Measurements from ENCODE around the gene HCFC1R1. TPM values are rescaled to one million over a fixed set of nuclear protein-coding genes. Genes with fewer than 3 reads are reported as not detected.

HCFC1R1 gene
- total RNA-seq, 2 donors from 2014 or later, result 10.6 to 14.4 TPM

- peaks cover 6% of the 10 kb centered on the region for H3K27me3 Mint-ChIP-seq
Measured at GRCh38 chr16:3014971-3015370, 8.8 kb downstream of the HCFC1R1 start.

GRCh38 chr16:3013998-3014690, 9.6 kb downstream of the HCFC1R1 start:
- Mint-ChIP-seq H3K4me3 (no peak overlapping the region), H3K36me3 (ENCODE audit: low read depth) (no peaks in the 10 kb centered on the region), H3K4me1 (peaks cover 4% of the 10 kb centered on the region), H3K27me3 (peaks cover 6% of the 10 kb centered on the region), H3K27ac (no peak overlapping the region)
- ATAC-seq (no peak), DNase-seq (no peak)
- H3K9me3 ChIP-seq (ENCODE audit: control insufficient read depth, low read length, poor library complexity, severe bottlenecking), result no peaks in the 10 kb centered on the region

More at GRCh38 chr16:3014971-3015370, 8.8 kb downstream of the HCFC1R1 start:
- ATAC-seq, result no peak
- no peaks in the 10 kb centered on the region for H3K36me3 Mint-ChIP-seq (ENCODE audit: low read depth)
- H3K4me3 Mint-ChIP-seq, result no peak overlapping the region
- no peak for DNase-seq
- no peaks in the 10 kb centered on the region for H3K9me3 ChIP-seq (ENCODE audit: control insufficient read depth, low read length, poor library complexity, severe bottlenecking)
- no peak overlapping the region for H3K27ac Mint-ChIP-seq
- H3K4me1 Mint-ChIP-seq, result peaks cover 8% of the 10 kb centered on the region

- no peak for ATAC-seq
- Mint-ChIP-seq H3K4me3 (peak overlapping the region; percentile 7), H3K36me3 (ENCODE audit: low read depth) (no peaks in the 10 kb centered on the region), H3K4me1 (peaks cover 7% of the 10 kb centered on the region), H3K27ac (no peak overlapping the region), H3K27me3 (peaks cover 6% of the 10 kb centered on the region)
- H3K9me3 ChIP-seq (ENCODE audit: control insufficient read depth, low read length, poor library complexity, severe bottlenecking), result no peaks in the 10 kb centered on the region
- no peak for DNase-seq
Measured at GRCh38 chr16:3013491-3013951, 10.2 kb downstream of the HCFC1R1 start.

- Mint-ChIP-seq H3K4me3 (peak within 1 kb of the TSS; percentile 7), H3K27me3 (peaks cover 6% of the 10 kb centered on the region), H3K36me3 (ENCODE audit: low read depth) (no peaks in the 10 kb centered on the region), H3K27ac (no peak within 1 kb of the TSS), H3K4me1 (peaks cover 10% of the 10 kb centered on the region)
- H3K9me3 ChIP-seq (ENCODE audit: control insufficient read depth, low read length, poor library complexity, severe bottlenecking), result no peaks in the 10 kb centered on the region
- DNase-seq (no peak), ATAC-seq (peak; percentile 58)
Measured at GRCh38 chr16:3012828-3013420, 10.8 kb downstream of the HCFC1R1 start, which contains the start of gene CLDN9. CLDN9 (plus strand) TSS chr16:3012923; CDS start chr16:3013363, 440 bp downstream.

- peaks cover 6% of the 10 kb centered on the region for H3K27me3 Mint-ChIP-seq
- DNase-seq (no peak), ATAC-seq (peak; percentile 23)
- H3K27ac Mint-ChIP-seq, result no peak overlapping the region
- H3K36me3 Mint-ChIP-seq (ENCODE audit: low read depth), result no peaks in the 10 kb centered on the region
- H3K9me3 ChIP-seq (ENCODE audit: control insufficient read depth, low read length, poor library complexity, severe bottlenecking), result no peaks in the 10 kb centered on the region
- H3K4me1 Mint-ChIP-seq, result peaks cover 16% of the 10 kb centered on the region
- no peak overlapping the region for H3K4me3 Mint-ChIP-seq
Measured at GRCh38 chr16:3012246-3012645, 11.5 kb downstream of the HCFC1R1 start.

GRCh38 chr16:3010510-3010909, 13.2 kb downstream of the HCFC1R1 start:
- no peaks in the 10 kb centered on the region for H3K9me3 ChIP-seq (ENCODE audit: control insufficient read depth, low read length, poor library complexity, severe bottlenecking)
- Mint-ChIP-seq H3K4me3 (no peak overlapping the region), H3K4me1 (peaks cover 20% of the 10 kb centered on the region), H3K27ac (no peak overlapping the region), H3K36me3 (ENCODE audit: low read depth) (no peaks in the 10 kb centered on the region), H3K27me3 (peaks cover 6% of the 10 kb centered on the region)
- no peak for ATAC-seq
- no peak for DNase-seq

GRCh38 chr16:3009568-3010390, 14.0 kb downstream of the HCFC1R1 start:
- H3K9me3 ChIP-seq (ENCODE audit: control insufficient read depth, low read length, poor library complexity, severe bottlenecking), result no peaks in the 10 kb centered on the region
- Mint-ChIP-seq H3K36me3 (ENCODE audit: low read depth) (no peaks in the 10 kb centered on the region), H3K4me1 (peaks cover 20% of the 10 kb centered on the region), H3K27me3 (peaks cover 6% of the 10 kb centered on the region), H3K4me3 (no peak overlapping the region), H3K27ac (no peak overlapping the region)
- ATAC-seq (no peak), DNase-seq (no peak)

GRCh38 chr16:3008690-3009037, 15.1 kb downstream of the HCFC1R1 start:
- Mint-ChIP-seq H3K4me3 (peak overlapping the region; percentile 84), H3K4me1 (peaks cover 18% of the 10 kb centered on the region), H3K27ac (no peak overlapping the region), H3K27me3 (no peaks in the 10 kb centered on the region), H3K36me3 (ENCODE audit: low read depth) (no peaks in the 10 kb centered on the region)
- H3K9me3 ChIP-seq (ENCODE audit: control insufficient read depth, low read length, poor library complexity, severe bottlenecking), result no peaks in the 10 kb centered on the region
- ATAC-seq (no peak), DNase-seq (no peak)

GRCh38 chr16:3007957-3008689, 15.6 kb downstream of the HCFC1R1 start:
- Mint-ChIP-seq H3K27me3 (no peaks in the 10 kb centered on the region), H3K36me3 (ENCODE audit: low read depth) (no peaks in the 10 kb centered on the region), H3K4me3 (peak overlapping the region; percentile 84), H3K27ac (no peak overlapping the region), H3K4me1 (peaks cover 18% of the 10 kb centered on the region)
- no peak for DNase-seq
- H3K9me3 ChIP-seq (ENCODE audit: control insufficient read depth, low read length, poor library complexity, severe bottlenecking), result no peaks in the 10 kb centered on the region
- ATAC-seq, result no peak

GRCh38 chr16:3007059-3007956, 16.4 kb downstream of the HCFC1R1 start:
- no peaks in the 10 kb centered on the region for H3K9me3 ChIP-seq (ENCODE audit: control insufficient read depth, low read length, poor library complexity, severe bottlenecking)
- no peaks in the 10 kb centered on the region for H3K36me3 Mint-ChIP-seq (ENCODE audit: low read depth)
- DNase-seq (no peak), ATAC-seq (no peak)
- peaks cover 18% of the 10 kb centered on the region for H3K4me1 Mint-ChIP-seq
- no peaks in the 10 kb centered on the region for H3K27me3 Mint-ChIP-seq
- H3K4me3 Mint-ChIP-seq, result peak overlapping the region; percentile 84
- H3K27ac Mint-ChIP-seq, result no peak overlapping the region

GRCh38 chr16:3004781-3005284, 18.9 kb downstream of the HCFC1R1 start:
- H3K4me1 Mint-ChIP-seq, result peaks cover 18% of the 10 kb centered on the region
- peaks cover 7% of the 10 kb centered on the region for H3K27me3 Mint-ChIP-seq
- peak overlapping the region; percentile 79 for H3K4me3 Mint-ChIP-seq
- DNase-seq (no peak), ATAC-seq (no peak)
- no peaks in the 10 kb centered on the region for H3K36me3 Mint-ChIP-seq (ENCODE audit: low read depth)
- H3K27ac Mint-ChIP-seq, result no peak overlapping the region
- no peaks in the 10 kb centered on the region for H3K9me3 ChIP-seq (ENCODE audit: control insufficient read depth, low read length, poor library complexity, severe bottlenecking)

GRCh38 chr16:3004319-3004718, 19.4 kb downstream of the HCFC1R1 start:
- H3K27me3 Mint-ChIP-seq, result peaks cover 10% of the 10 kb centered on the region
- H3K4me1 Mint-ChIP-seq, result peaks cover 18% of the 10 kb centered on the region
- no peaks in the 10 kb centered on the region for H3K9me3 ChIP-seq (ENCODE audit: control insufficient read depth, low read length, poor library complexity, severe bottlenecking)
- no peaks in the 10 kb centered on the region for H3K36me3 Mint-ChIP-seq (ENCODE audit: low read depth)
- no peak for DNase-seq
- no peak for ATAC-seq
- no peak overlapping the region for H3K4me3 Mint-ChIP-seq
- H3K27ac Mint-ChIP-seq, result no peak overlapping the region
